ENCODE results near the gene TMEM208. TPM values are rescaled to one million over a fixed set of nuclear protein-coding genes. Genes with fewer than 3 reads are reported as not detected.

The TMEM208 gene
- total and polyA plus RNA-seq, 2 of the 8 experiments (the other 6 are each of a cell fraction or from before 2014, with no cell fraction given), result 37.7 to 100.0 TPM

DNA sequence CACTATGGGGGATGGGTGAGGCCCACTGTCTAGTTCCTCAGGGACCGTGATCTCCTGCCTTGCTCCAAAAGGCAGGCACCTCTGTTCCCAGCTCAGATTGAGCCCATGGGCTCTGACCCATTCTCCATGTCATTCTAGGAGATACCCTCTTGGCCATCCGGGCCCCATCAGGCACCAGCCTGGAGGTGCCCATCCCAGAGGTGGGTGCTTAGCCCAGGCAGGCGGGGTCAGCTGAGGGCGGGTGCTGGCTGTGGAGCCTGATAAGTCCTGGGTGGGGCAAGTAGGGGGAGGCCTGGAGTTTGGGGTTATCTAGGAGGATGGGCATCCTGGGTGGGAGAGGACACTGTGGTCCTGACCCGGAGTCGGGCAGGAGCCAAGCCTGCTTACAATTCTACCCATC is 32.7 kb upstream of the TMEM208 start:
- Histone ChIP-seq H2BK15ac (ENCODE audit: low read length) (no peak overlapping the region), H4K20me1 (replicated peaks in 1 of 2; ENCODE audit: control insufficient read depth in 1 of 2, insufficient read depth in 2 of 2, low read length in 2 of 2) (peaks cover 5 to 29% of the 10 kb centered on the region in 2 experiments), H2BK120ac (replicated peaks; ENCODE audit: low read depth, low read length) (no peak overlapping the region), H4K8ac (ENCODE audit: extremely low read depth, insufficient read depth, low read length) (no peak overlapping the region), H3K4me3 (ENCODE audit: extremely low read depth in 1 of 4, insufficient read depth in 2 of 4, low read depth in 3 of 4, low read length in 4 of 4) (no peak overlapping the region), H3K27ac (ENCODE audit: low read depth, low read length) (no peak overlapping the region), H3K9me3 (ENCODE audit: insufficient read depth in 2 of 2, low read depth in 1 of 2, low read length in 1 of 2) (no peaks in the 10 kb centered on the region), H4K91ac (replicated peaks; ENCODE audit: insufficient read length, low read length) (no peak overlapping the region), H3K56ac (replicated peaks; ENCODE audit: insufficient read length, low read depth, low read length) (no peak overlapping the region), H3K27me3 (replicated peaks in 1 of 4; ENCODE audit: control insufficient read depth in 3 of 4, extremely low read depth in 1 of 4, insufficient read depth in 3 of 4, low read length in 3 of 4) (no peaks in the 10 kb centered on the region), H3K79me1 (ENCODE audit: low read depth, low read length) (peaks cover 10% of the 10 kb centered on the region), H3K23ac (ENCODE audit: insufficient read length) (no peak overlapping the region), H3K36me3 (ENCODE audit: control insufficient read depth in 2 of 4, insufficient read depth in 4 of 4, low read length in 3 of 4) (peaks cover 18 to 44% (median 34%) of the 10 kb centered on the region in 4 experiments), H3K18ac (ENCODE audit: extremely low read depth, low read length) (no peak overlapping the region), H3K14ac (ENCODE audit: insufficient read length) (no peak overlapping the region), H3K79me2 (ENCODE audit: control insufficient read depth in 1 of 2, insufficient read depth in 2 of 2, low read length in 2 of 2) (peaks cover 8 to 17% of the 10 kb centered on the region in 2 experiments), H2BK5ac (ENCODE audit: low read depth, low read length) (no peak overlapping the region), H3K9ac (replicated peaks in 1 of 4; ENCODE audit: extremely low read depth in 1 of 4, low read depth in 3 of 4, low read length in 3 of 4) (no peak overlapping the region), H3K23me2 (ENCODE audit: low read depth, low read length) (peaks cover 9% of the 10 kb centered on the region), H2AFZ (ENCODE audit: low read length) (no peak overlapping the region), H3K4me1 (replicated peaks in 1 of 4; ENCODE audit: control insufficient read depth in 3 of 4, insufficient read depth in 4 of 4, low read length in 3 of 4) (peaks cover 0 to 12% (median 7%) of the 10 kb centered on the region in 4 experiments; a peak in 5 of 7 replicates), H3K4me2 (ENCODE audit: insufficient read depth in 1 of 2, low read depth in 2 of 2, low read length in 2 of 2) (no peak overlapping the region; a peak in 1 of 4 replicates), H3K4ac (replicated peaks; ENCODE audit: insufficient read length, low read depth, low read length) (no peak overlapping the region), H4K5ac (ENCODE audit: insufficient read length, low read depth, low read length) (no peak overlapping the region), H2BK12ac (ENCODE audit: low read depth, low read length) (no peak overlapping the region), H2AK5ac (ENCODE audit: low read depth, low read length) (no peak overlapping the region), H2BK20ac (ENCODE audit: low read length) (no peak overlapping the region)
- 79% methylated on average over 6 of the region's 6 CpGs; no CpG with 5 or more reads in 1 of the 2 experiments for WGBS, 2 experiments (ENCODE audit: extremely low coverage in 1 of 2, insufficient coverage in 1 of 2, insufficient read length in 1 of 2, insufficient replicate concordance in 2 of 2, low coverage in 1 of 2, low lambda C conversion rate in 2 of 2, missing lambda C conversion rate in 1 of 2)
- no peak for DNase-seq (ENCODE audit: low read depth in 1 of 2, low spot score in 2 of 2)
- ChIA-PET POLR2A (ENCODE audit: partially characterized antibody) (interaction anchor here (0.8 to 1.3 kb wide), 4 partner anchors 10 to 53 kb away, joined by 3 to 5 read pairs (median 3); partner anchors contain the start of genes B3GNT9 and FHOD1), CTCF (ENCODE audit: partially characterized antibody) (interaction anchor here (1.3 to 8.7 kb wide), 5 partner anchors 9 to 91 kb away, joined by 3 to 111 read pairs (median 6); no protein-coding TSS in a partner anchor)
- no peak for FAIRE-seq
- no peak for TF ChIP-seq GABPA (IDR thresholded peaks at IDR 0.05; ENCODE audit: borderline replicate concordance, insufficient read depth, low read length)
- no peak for TF ChIP-seq HDAC6 (IDR thresholded peaks at IDR 0.05; ENCODE audit: low read depth, low read length)
- no peak for TF ChIP-seq SRF (IDR thresholded peaks at IDR 0.05; ENCODE audit: low read depth, low read length)
- no peak for TF ChIP-seq ASH2L (IDR thresholded peaks at IDR 0.05; ENCODE audit: low read length)
- TF ChIP-seq SP1 (IDR thresholded peaks at IDR 0.05; ENCODE audit: low read depth, low read length), result no peak
- TF ChIP-seq TBP (IDR thresholded peaks at IDR 0.05; ENCODE audit: low read depth, low read length), result no peak
- TF ChIP-seq CBX5 (IDR thresholded peaks at IDR 0.05; ENCODE audit: low read depth, low read length), result no peak
- TF ChIP-seq, protein P1, sequence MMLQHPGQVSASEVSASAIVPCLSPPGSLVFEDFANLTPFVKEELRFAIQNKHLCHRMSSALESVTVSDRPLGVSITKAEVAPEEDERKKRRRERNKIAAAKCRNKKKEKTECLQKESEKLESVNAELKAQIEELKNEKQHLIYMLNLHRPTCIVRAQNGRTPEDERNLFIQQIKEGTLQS (IDR thresholded peaks at IDR 0.05; ENCODE audit: insufficient read depth, low read depth, low read length), result no peak
- TF ChIP-seq NANOG (IDR thresholded peaks at IDR 0.05; ENCODE audit: insufficient read depth, low read depth, low read length, poor library complexity, severe bottlenecking), result no peak
- no peak for TF ChIP-seq GTF2F1 (IDR thresholded peaks at IDR 0.05; ENCODE audit: borderline replicate concordance, low read depth, low read length)
- no peak for TF ChIP-seq HDAC2 (IDR thresholded peaks at IDR 0.05; ENCODE audit: borderline replicate concordance in 1 of 2, low read depth in 2 of 2, low read length in 2 of 2)
- no peak for TF ChIP-seq TEAD4 (IDR thresholded peaks at IDR 0.05; ENCODE audit: low read depth, low read length)
- no peak for TF ChIP-seq CBX8 (IDR thresholded peaks at IDR 0.05; ENCODE audit: borderline replicate concordance, low read depth, low read length)
- TF ChIP-seq YY1 (IDR thresholded peaks at IDR 0.05; ENCODE audit: low read depth, low read length), result no peak
